H1 (cell line): ENCODE data around the gene C9orf50. TPM values are rescaled to one million over a fixed set of nuclear protein-coding genes. Genes with fewer than 3 reads are reported as not detected.

Experiments used
- BRCA1 ChIP-seq: IDR thresholded peaks from 2 replicates; pipeline ENCODE4 v1.6.1; 2012; ENCODE audit warnings: low read depth, low read length, improper control_type of control experiment
- EP300 ChIP-seq, 2 experiments: IDR thresholded peaks; 1 replicate in 1 of 2; 2 replicates in 1 of 2; pipeline ENCODE4 v1.6.1; 2011 to 2012; ENCODE audit warnings: low read depth in 2 of 2, low read length in 2 of 2, mild to moderate bottlenecking in 2 of 2, borderline replicate concordance in 1 of 2, inconsistent platforms in 1 of 2, moderate library complexity in 1 of 2
- RAD21 ChIP-seq, 2 experiments: IDR thresholded peaks in 1 of 2; conservative IDR thresholded peaks in 1 of 2; 2 replicates each; pipeline ENCODE4 v1.6.1; 2011; ENCODE audit warnings: low read depth in 2 of 2, low read length in 2 of 2, improper control_type of control experiment in 1 of 2, inconsistent platforms in 1 of 2, mild to moderate bottlenecking in 1 of 2, moderate library complexity in 1 of 2
- SUZ12 ChIP-seq: fragments of 200-600 bp; sonication (generic); IDR thresholded peaks from 2 replicates; pipeline ENCODE4 v1.6.1; 2012; ENCODE audit warnings: mild to moderate bottlenecking, inconsistent platforms, low read length, moderate library complexity, mixed read lengths
- polyA plus RNA-seq, 7 experiments: library from polyadenylated mRNA; depleted of rRNA in 3 of 7; stranded (reverse) in 5 of 7; unstranded in 2 of 7; fragments of >200 nt in 5 of 7; fragments of 200-250 nt in 2 of 7; gene quantifications; 1 replicate in 5 of 7; 2 replicates in 1 of 7; 4 replicates in 1 of 7; pipeline versions ENCODE4 v1.2.1 to v1.2.3, GENCODE V29; 2011 to 2013; ENCODE audit warnings: missing spikeins in 2 of 7, mixed read lengths in 2 of 7
- total RNA-seq: library from RNA; stranded (reverse); fragmentation: NEBNext Ultra II Directional; extraction: Animal tissue kit (Norgen Biotek cat#: 25700); gene quantifications from 2 replicates; pipeline ENCODE4 v1.2.1, GENCODE V29; 2021
- TF ChIP-seq, protein P1 (sequence below), 3 experiments: IDR thresholded peaks; 1 replicate in 2 of 3; 2 replicates in 1 of 3; pipeline versions ENCODE4 v1.5.1 to v1.6.1; 2011; ENCODE audit warnings: low read length in 3 of 3, mild to moderate bottlenecking in 3 of 3, inconsistent platforms in 2 of 3, low read depth in 1 of 3, moderate library complexity in 1 of 3; ENCODE audit not compliant: insufficient read depth in 1 of 3; ENCODE audit errors: control extremely low read depth in 1 of 3
- TF ChIP-seq, protein P2 (sequence below): fragments of 300-600 bp; sonication (generic); IDR thresholded peaks from 2 replicates; pipeline ENCODE4 v1.7.1; 2012; ENCODE audit warnings: low read length, moderate library complexity, mild to moderate bottlenecking, inconsistent platforms; ENCODE audit not compliant: insufficient replicate concordance

Gene C9orf50
- total and polyA plus RNA-seq, 2 of the 8 experiments (the other 6 are each of a cell fraction or from before 2014, with no cell fraction given): not detected

DNA sequence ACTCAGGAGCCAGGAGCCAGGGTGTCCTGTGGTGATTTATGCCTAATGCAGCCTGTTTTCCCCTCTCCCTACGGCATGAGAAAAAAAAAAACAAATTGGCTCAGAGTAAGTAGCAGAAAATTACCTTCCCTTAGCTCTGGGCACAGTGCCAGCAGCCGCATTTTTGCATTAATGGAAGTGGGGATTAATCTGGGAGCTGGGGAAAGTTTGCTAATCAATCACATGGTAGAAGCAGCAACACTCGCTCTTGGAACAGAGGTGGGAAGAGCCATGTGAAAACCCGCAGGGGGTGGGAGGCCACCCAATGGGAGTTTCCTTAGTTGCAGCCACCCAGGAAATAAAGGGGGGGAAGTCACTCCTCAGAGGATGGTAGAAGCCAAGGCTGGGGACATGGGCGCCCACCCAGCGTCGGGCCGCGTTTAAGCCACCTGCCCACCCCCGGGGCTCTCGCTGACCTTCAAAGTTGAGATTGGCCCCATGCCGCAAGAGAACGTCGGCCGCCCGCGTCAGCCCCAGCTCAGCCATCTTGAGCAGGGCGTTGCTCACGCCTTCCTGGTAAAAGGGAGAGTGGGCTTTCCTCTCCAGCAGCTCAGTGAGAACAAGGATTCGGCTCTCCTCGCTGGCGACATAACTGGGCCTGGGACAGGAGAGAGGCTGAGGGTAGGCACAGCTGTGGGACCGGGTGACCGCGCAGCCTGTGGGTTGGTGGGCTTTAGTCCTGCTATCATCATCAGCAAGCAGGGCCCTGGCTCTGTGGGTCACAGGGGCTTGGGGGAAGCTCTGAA, 19.4 kb upstream of the C9orf50 start (continued):
- TF ChIP-seq, protein P1, sequence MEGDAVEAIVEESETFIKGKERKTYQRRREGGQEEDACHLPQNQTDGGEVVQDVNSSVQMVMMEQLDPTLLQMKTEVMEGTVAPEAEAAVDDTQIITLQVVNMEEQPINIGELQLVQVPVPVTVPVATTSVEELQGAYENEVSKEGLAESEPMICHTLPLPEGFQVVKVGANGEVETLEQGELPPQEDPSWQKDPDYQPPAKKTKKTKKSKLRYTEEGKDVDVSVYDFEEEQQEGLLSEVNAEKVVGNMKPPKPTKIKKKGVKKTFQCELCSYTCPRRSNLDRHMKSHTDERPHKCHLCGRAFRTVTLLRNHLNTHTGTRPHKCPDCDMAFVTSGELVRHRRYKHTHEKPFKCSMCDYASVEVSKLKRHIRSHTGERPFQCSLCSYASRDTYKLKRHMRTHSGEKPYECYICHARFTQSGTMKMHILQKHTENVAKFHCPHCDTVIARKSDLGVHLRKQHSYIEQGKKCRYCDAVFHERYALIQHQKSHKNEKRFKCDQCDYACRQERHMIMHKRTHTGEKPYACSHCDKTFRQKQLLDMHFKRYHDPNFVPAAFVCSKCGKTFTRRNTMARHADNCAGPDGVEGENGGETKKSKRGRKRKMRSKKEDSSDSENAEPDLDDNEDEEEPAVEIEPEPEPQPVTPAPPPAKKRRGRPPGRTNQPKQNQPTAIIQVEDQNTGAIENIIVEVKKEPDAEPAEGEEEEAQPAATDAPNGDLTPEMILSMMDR (IDR thresholded peaks at IDR 0.05; ENCODE audit: control extremely low read depth in 1 of 3, insufficient read depth in 1 of 3, low read depth in 1 of 3, low read length in 3 of 3): no peak
- TF ChIP-seq SUZ12: no peak
- TF ChIP-seq, protein P2, sequence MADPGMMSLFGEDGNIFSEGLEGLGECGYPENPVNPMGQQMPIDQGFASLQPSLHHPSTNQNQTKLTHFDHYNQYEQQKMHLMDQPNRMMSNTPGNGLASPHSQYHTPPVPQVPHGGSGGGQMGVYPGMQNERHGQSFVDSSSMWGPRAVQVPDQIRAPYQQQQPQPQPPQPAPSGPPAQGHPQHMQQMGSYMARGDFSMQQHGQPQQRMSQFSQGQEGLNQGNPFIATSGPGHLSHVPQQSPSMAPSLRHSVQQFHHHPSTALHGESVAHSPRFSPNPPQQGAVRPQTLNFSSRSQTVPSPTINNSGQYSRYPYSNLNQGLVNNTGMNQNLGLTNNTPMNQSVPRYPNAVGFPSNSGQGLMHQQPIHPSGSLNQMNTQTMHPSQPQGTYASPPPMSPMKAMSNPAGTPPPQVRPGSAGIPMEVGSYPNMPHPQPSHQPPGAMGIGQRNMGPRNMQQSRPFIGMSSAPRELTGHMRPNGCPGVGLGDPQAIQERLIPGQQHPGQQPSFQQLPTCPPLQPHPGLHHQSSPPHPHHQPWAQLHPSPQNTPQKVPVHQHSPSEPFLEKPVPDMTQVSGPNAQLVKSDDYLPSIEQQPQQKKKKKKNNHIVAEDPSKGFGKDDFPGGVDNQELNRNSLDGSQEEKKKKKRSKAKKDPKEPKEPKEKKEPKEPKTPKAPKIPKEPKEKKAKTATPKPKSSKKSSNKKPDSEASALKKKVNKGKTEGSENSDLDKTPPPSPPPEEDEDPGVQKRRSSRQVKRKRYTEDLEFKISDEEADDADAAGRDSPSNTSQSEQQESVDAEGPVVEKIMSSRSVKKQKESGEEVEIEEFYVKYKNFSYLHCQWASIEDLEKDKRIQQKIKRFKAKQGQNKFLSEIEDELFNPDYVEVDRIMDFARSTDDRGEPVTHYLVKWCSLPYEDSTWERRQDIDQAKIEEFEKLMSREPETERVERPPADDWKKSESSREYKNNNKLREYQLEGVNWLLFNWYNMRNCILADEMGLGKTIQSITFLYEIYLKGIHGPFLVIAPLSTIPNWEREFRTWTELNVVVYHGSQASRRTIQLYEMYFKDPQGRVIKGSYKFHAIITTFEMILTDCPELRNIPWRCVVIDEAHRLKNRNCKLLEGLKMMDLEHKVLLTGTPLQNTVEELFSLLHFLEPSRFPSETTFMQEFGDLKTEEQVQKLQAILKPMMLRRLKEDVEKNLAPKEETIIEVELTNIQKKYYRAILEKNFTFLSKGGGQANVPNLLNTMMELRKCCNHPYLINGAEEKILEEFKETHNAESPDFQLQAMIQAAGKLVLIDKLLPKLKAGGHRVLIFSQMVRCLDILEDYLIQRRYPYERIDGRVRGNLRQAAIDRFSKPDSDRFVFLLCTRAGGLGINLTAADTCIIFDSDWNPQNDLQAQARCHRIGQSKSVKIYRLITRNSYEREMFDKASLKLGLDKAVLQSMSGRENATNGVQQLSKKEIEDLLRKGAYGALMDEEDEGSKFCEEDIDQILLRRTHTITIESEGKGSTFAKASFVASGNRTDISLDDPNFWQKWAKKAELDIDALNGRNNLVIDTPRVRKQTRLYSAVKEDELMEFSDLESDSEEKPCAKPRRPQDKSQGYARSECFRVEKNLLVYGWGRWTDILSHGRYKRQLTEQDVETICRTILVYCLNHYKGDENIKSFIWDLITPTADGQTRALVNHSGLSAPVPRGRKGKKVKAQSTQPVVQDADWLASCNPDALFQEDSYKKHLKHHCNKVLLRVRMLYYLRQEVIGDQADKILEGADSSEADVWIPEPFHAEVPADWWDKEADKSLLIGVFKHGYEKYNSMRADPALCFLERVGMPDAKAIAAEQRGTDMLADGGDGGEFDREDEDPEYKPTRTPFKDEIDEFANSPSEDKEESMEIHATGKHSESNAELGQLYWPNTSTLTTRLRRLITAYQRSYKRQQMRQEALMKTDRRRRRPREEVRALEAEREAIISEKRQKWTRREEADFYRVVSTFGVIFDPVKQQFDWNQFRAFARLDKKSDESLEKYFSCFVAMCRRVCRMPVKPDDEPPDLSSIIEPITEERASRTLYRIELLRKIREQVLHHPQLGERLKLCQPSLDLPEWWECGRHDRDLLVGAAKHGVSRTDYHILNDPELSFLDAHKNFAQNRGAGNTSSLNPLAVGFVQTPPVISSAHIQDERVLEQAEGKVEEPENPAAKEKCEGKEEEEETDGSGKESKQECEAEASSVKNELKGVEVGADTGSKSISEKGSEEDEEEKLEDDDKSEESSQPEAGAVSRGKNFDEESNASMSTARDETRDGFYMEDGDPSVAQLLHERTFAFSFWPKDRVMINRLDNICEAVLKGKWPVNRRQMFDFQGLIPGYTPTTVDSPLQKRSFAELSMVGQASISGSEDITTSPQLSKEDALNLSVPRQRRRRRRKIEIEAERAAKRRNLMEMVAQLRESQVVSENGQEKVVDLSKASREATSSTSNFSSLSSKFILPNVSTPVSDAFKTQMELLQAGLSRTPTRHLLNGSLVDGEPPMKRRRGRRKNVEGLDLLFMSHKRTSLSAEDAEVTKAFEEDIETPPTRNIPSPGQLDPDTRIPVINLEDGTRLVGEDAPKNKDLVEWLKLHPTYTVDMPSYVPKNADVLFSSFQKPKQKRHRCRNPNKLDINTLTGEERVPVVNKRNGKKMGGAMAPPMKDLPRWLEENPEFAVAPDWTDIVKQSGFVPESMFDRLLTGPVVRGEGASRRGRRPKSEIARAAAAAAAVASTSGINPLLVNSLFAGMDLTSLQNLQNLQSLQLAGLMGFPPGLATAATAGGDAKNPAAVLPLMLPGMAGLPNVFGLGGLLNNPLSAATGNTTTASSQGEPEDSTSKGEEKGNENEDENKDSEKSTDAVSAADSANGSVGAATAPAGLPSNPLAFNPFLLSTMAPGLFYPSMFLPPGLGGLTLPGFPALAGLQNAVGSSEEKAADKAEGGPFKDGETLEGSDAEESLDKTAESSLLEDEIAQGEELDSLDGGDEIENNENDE: no peak
- TF ChIP-seq EP300 (IDR thresholded peaks at IDR 0.05; ENCODE audit: borderline replicate concordance in 1 of 2, low read depth in 2 of 2, low read length in 2 of 2): no peak
- TF ChIP-seq RAD21 (IDR thresholded peaks at IDR 0.05 in 1 of 2, conservative IDR thresholded peaks at IDR 0.05 in 1 of 2; ENCODE audit: low read depth in 2 of 2, low read length in 2 of 2): no peak
- no peak for TF ChIP-seq BRCA1
